Measurements from ENCODE around the gene NKX1-2.
A peak's percentile ranks its signal among the peaks of the same experiment; 100 is the strongest.
"Not testable (repeated sequence)": the region's sequence is repeated elsewhere in the genome, so short reads cannot be mapped to it uniquely, and the experiment has no call there.

NKX1-2 gene

DNA sequence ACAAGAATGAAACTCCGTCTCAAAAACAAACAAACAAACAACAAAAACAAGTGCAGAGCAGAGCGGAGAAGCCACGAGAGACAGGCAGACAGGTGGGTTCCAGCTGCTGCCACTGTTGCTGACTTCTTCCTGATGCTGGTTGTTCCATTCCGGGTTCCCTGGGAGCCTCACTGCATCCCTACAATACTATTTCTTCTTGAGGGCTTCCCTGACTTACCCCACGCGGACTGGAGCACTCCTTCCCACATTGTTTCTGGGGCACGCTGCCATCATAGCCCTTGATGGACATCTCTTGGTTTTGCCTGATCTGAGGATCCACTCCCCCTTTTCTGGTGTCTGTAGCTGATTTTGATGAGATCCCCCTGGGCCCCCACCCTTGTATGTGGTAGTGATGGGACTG lies 5.6 kb upstream of the NKX1-2 start:
- no peak for DNase-seq (ENCODE audit: low read depth, low spot score)
- Histone ChIP-seq H3K4me1 (ENCODE audit: control insufficient read depth, insufficient read depth, low read length) (peaks cover 20% of the 10 kb centered on the region; the same call in 1 of the 2 replicates), H3K36me3 (ENCODE audit: control insufficient read depth, insufficient read depth, low read length) (no peaks in the 10 kb centered on the region), H3K27ac (ENCODE audit: low read length) (no peak overlapping the region), H3K27me3 (ENCODE audit: control insufficient read depth, insufficient read depth, low read length) (peaks cover under 1% of the 10 kb centered on the region; the same call in 1 of the 2 replicates), H3K9me3 (ENCODE audit: control insufficient read depth, insufficient read depth, low read length) (no peaks in the 10 kb centered on the region), H3K4me3 (ENCODE audit: low read length) (no peak overlapping the region)
- WGBS (ENCODE audit: insufficient coverage, insufficient read length) = no CpG with 5 or more reads among the region's 7 CpGs

DNA sequence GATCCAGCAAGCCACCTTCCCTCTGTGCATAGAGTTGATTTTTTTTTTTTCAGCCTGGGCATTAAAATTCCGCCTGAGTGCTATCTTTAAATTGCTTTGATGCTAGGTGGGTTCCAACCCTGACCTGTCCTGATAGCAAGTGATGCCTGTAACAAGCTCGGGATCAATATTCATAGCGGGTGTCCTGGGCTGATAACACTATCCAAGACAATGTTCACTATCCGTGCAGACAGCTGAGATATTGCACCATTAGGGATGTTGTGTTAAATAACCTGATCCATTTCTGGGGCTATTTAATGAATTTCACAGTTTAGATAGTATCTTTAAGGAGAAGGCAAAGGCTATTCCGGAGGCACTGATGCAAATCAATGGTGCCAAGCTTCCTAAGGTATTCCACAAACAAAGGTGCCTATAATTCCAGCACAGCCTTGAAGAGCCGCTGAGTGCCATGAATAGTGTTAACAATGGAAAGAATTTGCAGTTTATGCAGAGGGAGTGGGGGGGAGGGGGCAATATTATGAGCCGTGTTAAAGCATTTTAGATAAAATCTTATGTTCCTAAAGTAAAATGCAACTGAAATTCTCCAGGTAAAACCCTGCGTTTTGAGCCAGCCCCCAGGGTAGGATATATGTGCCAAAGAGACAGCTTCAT lies 4.2 kb upstream of the NKX1-2 start:
- Histone ChIP-seq H3K27ac (ENCODE audit: low read length) (no peak overlapping the region), H3K36me3 (ENCODE audit: control insufficient read depth, insufficient read depth, low read length) (no peaks in the 10 kb centered on the region), H3K4me1 (ENCODE audit: control insufficient read depth, insufficient read depth, low read length) (peaks cover 21% of the 10 kb centered on the region; the same call in 1 of the 2 replicates), H3K27me3 (ENCODE audit: control insufficient read depth, insufficient read depth, low read length) (peaks cover 7% of the 10 kb centered on the region; the same call in 1 of the 2 replicates), H3K9me3 (ENCODE audit: control insufficient read depth, insufficient read depth, low read length) (no peaks in the 10 kb centered on the region), H3K4me3 (ENCODE audit: low read length) (no peak overlapping the region)
- no peak for DNase-seq (ENCODE audit: low read depth, low spot score)
- no CpG with 5 or more reads among the region's 8 CpGs for WGBS (ENCODE audit: insufficient coverage, insufficient read length)

DNA sequence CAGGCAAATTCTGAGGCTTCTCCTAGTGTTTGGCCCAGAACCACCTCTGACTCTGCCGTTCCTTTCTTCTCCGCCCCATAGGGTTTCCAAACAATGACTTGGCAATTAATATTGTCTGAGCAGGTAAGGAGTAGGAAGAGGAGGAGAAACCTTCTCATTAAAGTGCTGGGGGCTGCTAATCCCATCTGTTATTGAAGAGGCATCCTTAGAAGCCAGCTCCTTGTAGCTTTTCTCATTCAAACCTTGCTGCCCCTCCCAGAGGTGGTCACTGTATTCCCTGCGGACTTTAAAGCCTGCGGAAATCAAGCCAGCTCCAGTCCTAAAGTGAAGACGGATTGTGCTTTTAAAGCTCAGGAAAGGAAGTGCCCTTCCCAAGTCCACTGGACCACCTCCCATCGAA lies 1.4 kb upstream of the NKX1-2 start:
- Histone ChIP-seq H3K4me1 (ENCODE audit: control insufficient read depth, insufficient read depth, low read length) (peaks cover 19% of the 10 kb centered on the region; the same call in 1 of the 2 replicates), H3K4me3 (ENCODE audit: low read length) (no peak overlapping the region), H3K27me3 (ENCODE audit: control insufficient read depth, insufficient read depth, low read length) (peaks cover 19% of the 10 kb centered on the region; the same call in 1 of the 2 replicates)

DNA sequence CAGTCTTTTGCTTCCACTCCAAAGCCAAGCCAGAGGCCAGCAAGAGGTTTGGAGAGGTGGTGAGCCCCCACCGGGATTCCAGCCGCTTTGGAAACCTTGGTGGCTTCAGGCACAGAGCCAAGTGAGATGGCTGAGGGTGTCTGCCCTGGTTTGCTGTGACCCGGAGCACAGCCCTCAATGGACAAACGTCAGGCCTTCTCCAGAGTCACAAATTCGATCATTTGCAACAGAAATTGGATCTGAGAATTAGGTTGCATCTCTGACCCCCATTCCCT lies 885 bp upstream of the NKX1-2 start:
- Histone ChIP-seq H3K27me3 (ENCODE audit: control insufficient read depth, insufficient read depth, low read length) (peaks cover 19% of the 10 kb centered on the region; the same call in 1 of the 2 replicates), H3K4me1 (ENCODE audit: control insufficient read depth, insufficient read depth, low read length) (peaks cover 19% of the 10 kb centered on the region; the same call in 1 of the 2 replicates), H3K27ac (ENCODE audit: low read length) (no peak overlapping the region), H3K9me3 (ENCODE audit: control insufficient read depth, insufficient read depth, low read length) (no peaks in the 10 kb centered on the region), H3K36me3 (ENCODE audit: control insufficient read depth, insufficient read depth, low read length) (no peaks in the 10 kb centered on the region), H3K4me3 (ENCODE audit: low read length) (no peak overlapping the region)
- WGBS (ENCODE audit: insufficient coverage, insufficient read length) = no CpG with 5 or more reads among the region's 5 CpGs
- DNase-seq (ENCODE audit: low read depth, low spot score) = no peak

More for the DNA sequence above, 1.4 kb upstream of the NKX1-2 start:
- H3K27ac ChIP-seq (ENCODE audit: low read length) = no peak overlapping the region
- WGBS (ENCODE audit: insufficient coverage, insufficient read length) = no CpG with 5 or more reads among the region's 6 CpGs
- no peak for DNase-seq (ENCODE audit: low read depth, low spot score)
- H3K9me3 ChIP-seq (ENCODE audit: control insufficient read depth, insufficient read depth, low read length) = no peaks in the 10 kb centered on the region
- H3K36me3 ChIP-seq (ENCODE audit: control insufficient read depth, insufficient read depth, low read length) = no peaks in the 10 kb centered on the region

DNA sequence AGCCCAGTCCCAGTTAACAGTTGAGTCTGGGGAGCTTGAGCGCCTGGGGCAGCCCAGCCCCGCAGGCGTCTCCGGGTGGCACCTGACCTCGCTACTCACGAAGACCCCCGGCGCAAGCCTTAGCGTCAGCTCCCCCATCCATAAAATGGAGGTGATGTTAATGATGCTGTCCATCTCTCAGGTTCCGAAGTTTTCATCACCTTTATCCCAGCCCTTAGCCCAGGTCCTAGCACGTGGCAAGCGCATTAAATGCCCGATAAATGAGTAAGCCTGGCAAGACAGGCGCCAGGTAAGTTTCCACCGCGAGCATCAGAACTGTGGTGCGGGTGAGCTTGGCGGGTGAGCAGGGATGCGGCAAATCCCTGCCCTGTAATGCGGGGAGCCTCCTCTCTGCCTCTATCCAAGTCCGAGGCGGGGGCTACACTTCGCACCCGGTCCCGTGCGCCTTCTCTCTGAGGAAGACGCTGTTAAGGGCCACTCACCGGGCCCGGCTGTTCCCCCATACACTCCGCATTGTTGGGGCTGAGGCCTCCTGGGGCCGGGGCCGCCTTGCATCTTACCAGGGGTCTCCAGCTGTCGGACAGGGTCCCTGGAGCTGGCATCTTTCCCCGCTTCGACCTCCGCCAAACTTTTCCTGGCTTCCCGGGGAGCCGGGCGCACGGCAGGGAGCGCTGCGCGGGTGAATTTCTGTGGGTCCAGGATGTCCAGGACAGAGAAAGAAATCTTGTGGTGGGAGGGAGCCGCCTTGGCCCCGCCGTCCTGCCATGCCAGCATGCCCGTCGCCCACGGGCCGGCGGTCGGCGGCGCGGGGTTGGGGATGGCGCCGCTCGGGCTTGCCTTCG lies 444 bp downstream of the NKX1-2 start:
- DNase-seq (ENCODE audit: low read depth, low spot score) = no peak
- H3K27me3 ChIP-seq (ENCODE audit: control insufficient read depth, insufficient read depth, low read length) = peaks cover 19% of the 10 kb centered on the region; the same call in 1 of the 2 replicates
- WGBS (ENCODE audit: insufficient coverage, insufficient read length) = no CpG with 5 or more reads among the region's 59 CpGs
- H3K4me3 ChIP-seq (ENCODE audit: low read length) = peak overlapping the region; percentile 55; the same call in 1 of the 2 replicates
- no peak overlapping the region for H3K27ac ChIP-seq (ENCODE audit: low read length)
- no peaks in the 10 kb centered on the region for H3K9me3 ChIP-seq (ENCODE audit: control insufficient read depth, insufficient read depth, low read length)
- no peaks in the 10 kb centered on the region for H3K36me3 ChIP-seq (ENCODE audit: control insufficient read depth, insufficient read depth, low read length)
- peaks cover 15% of the 10 kb centered on the region; the same call in 1 of the 2 replicates for H3K4me1 ChIP-seq (ENCODE audit: control insufficient read depth, insufficient read depth, low read length)

DNA sequence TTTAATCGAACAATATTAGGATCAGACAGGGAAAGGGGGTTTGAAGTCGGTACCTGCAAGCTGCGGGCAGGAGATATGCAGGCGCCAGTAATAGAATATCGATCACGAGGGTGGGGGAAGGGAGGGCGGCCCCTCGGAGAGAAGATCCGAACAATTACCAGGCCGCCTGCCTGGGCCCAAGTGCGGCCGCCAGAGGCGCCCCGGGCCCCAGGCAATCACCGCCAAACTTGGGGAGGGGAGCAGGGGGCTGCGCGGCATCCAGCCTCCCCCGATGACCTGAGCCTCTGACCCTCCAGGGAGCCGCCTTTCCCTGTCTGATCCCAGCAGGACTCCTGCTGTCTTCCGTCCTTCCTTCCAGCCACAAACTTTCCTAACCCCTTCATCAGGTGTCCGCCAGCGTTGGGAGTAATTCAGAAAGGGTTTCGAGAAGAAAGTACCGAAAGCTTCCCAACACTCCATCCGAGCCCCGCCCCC lies 1.1 kb downstream of the NKX1-2 start:
- DNase-seq (ENCODE audit: low read depth, low spot score) = no peak
- Histone ChIP-seq H3K9me3 (ENCODE audit: control insufficient read depth, insufficient read depth, low read length) (no peaks in the 10 kb centered on the region), H3K4me1 (ENCODE audit: control insufficient read depth, insufficient read depth, low read length) (peaks cover 12% of the 10 kb centered on the region; the same call in 1 of the 2 replicates), H3K27ac (ENCODE audit: low read length) (no peak overlapping the region), H3K4me3 (ENCODE audit: low read length) (peak overlapping the region; percentile 55; the same call in 1 of the 2 replicates), H3K27me3 (ENCODE audit: control insufficient read depth, insufficient read depth, low read length) (peaks cover 19% of the 10 kb centered on the region; the same call in 1 of the 2 replicates), H3K36me3 (ENCODE audit: control insufficient read depth, insufficient read depth, low read length) (no peaks in the 10 kb centered on the region)
- no CpG with 5 or more reads among the region's 26 CpGs for WGBS (ENCODE audit: insufficient coverage, insufficient read length)

DNA sequence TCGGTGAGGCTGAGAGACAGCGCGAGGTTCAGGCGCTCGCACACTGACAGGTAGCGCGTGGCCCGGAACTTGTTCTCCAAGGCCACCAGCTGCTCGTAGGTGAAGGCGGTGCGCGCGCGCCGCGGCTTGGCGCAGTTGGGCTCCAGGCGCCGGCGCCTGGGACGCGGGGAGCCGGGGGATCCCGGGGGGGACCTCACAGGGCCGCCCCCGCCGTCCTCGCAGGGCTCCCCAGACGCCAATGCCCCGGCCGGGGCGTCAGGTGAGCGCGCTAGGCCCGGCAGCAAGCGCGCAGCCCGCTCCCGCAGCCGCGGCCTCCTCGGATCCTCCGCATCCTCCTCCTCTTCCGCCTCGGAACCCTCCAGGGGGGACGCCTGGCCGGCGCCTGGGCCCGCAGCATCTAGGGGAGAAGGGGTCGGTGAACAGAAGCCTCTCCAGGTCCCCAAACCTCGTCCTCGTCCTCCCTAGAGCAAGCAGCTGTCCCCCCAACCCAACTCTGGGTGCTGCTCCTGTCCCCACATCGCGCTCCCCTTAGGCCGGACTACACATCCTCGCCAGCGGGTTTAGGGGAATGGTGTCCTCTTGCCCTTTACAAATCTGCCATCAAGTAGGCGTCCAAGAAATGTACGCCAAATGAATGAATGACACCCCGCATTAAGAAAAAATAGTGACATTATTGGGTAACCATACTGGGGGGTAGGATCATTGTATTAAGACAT lies 1.9 kb downstream of the NKX1-2 start:
- WGBS (ENCODE audit: insufficient coverage, insufficient read length) = no CpG with 5 or more reads among the region's 60 CpGs
- peaks cover 19% of the 10 kb centered on the region; the same call in 1 of the 2 replicates for H3K27me3 ChIP-seq (ENCODE audit: control insufficient read depth, insufficient read depth, low read length)
- peak overlapping the region; percentile 40; the same call in 1 of the 2 replicates for H3K4me3 ChIP-seq (ENCODE audit: low read length)
- DNase-seq (ENCODE audit: low read depth, low spot score) = no peak
- H3K4me1 ChIP-seq (ENCODE audit: control insufficient read depth, insufficient read depth, low read length) = peaks cover 8% of the 10 kb centered on the region; the same call in 1 of the 2 replicates
- H3K27ac ChIP-seq (ENCODE audit: low read length) = no peak overlapping the region
- no peaks in the 10 kb centered on the region for H3K36me3 ChIP-seq (ENCODE audit: control insufficient read depth, insufficient read depth, low read length)
- H3K9me3 ChIP-seq (ENCODE audit: control insufficient read depth, insufficient read depth, low read length) = no peaks in the 10 kb centered on the region

DNA sequence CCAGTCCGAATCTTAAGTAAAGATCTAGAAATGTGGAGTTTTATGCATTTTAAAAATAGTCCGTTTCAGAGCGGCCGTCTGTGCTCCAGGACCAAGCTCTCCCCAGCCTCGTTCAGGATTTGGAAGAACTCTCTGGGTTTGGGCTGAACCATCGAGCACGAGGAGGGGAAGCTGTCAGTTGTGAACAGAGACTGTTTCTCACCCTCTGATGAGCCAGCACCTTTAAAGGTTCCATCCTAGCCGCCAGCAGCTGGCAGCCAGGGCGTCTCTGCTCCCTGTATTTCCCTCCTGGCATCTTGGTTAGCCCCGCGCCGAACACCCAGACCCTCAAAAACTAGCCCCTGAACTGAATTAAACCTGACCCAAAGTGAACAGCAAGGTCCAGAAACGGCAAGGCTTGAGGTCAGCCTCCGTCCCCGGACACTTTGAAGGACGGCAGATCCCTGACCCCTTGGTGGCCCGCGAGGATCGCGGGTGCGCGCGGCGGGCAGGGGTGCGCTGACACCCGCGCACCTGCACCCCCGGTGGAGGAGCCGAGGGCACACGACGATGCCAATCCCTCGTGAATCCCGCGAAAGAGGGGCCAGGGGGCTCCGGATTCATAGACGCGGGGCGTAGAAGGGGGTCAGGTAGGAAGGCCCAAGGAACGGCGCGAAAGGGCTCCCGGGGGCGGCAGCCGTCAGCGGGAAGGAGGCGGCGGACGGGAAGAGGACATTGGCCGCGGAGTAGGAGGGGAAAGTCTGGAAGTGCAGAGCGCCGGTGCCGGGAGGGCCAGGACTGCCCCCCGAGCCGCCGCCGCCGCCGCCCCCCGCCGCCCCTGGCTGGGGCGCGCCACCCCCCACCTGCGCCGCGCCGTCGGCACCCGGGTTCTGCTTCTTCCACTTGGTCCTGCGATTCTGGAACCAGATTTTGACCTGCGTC lies 2.7 kb downstream of the NKX1-2 start:
- H3K4me3 ChIP-seq (ENCODE audit: low read length) = peak overlapping the region; percentile 40; the same call in 1 of the 2 replicates

DNA sequence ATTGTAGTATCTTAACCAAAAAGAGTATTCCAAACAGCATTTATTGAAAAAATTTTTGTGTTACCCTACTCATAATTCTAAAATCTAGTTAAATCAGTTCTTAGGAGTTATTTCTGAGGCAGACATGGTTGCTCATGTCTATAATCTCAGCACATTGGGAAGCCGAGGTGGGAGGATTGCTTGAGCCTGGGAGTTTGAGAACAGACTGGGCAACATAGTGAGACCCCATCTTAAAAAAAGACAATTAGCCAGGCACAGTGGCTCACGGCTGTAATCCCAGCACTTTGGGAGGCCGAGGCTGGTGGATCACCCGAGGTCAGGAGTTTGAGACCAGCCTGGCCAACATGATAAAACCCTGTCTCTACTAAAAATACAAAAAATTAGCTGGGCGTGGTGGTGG lies 8.1 kb downstream of the NKX1-2 start:
- H3K4me3 ChIP-seq (ENCODE audit: low read length); DNase-seq (ENCODE audit: low read depth, low spot score); H3K4me1 ChIP-seq (ENCODE audit: control insufficient read depth, insufficient read depth, low read length); H3K36me3 ChIP-seq (ENCODE audit: control insufficient read depth, insufficient read depth, low read length); H3K9me3 ChIP-seq (ENCODE audit: control insufficient read depth, insufficient read depth, low read length); H3K27ac ChIP-seq (ENCODE audit: low read length); H3K27me3 ChIP-seq (ENCODE audit: control insufficient read depth, insufficient read depth, low read length): not testable (repeated sequence)
- no CpG with 5 or more reads among the region's 5 CpGs for WGBS (ENCODE audit: insufficient coverage, insufficient read length)

More for the DNA sequence above, 2.7 kb downstream of the NKX1-2 start:
- H3K27ac ChIP-seq (ENCODE audit: low read length) = no peak overlapping the region
- no CpG with 5 or more reads among the region's 71 CpGs for WGBS (ENCODE audit: insufficient coverage, insufficient read length)
- no peaks in the 10 kb centered on the region for H3K36me3 ChIP-seq (ENCODE audit: control insufficient read depth, insufficient read depth, low read length)
- no peaks in the 10 kb centered on the region for H3K9me3 ChIP-seq (ENCODE audit: control insufficient read depth, insufficient read depth, low read length)
- H3K27me3 ChIP-seq (ENCODE audit: control insufficient read depth, insufficient read depth, low read length) = peaks cover 19% of the 10 kb centered on the region; the same call in 1 of the 2 replicates
- peaks cover 8% of the 10 kb centered on the region; the same call in 1 of the 2 replicates for H3K4me1 ChIP-seq (ENCODE audit: control insufficient read depth, insufficient read depth, low read length)
- DNase-seq (ENCODE audit: low read depth, low spot score) = no peak
